ENCODE results near the gene FOXE3.

The FOXE3 gene

DNA sequence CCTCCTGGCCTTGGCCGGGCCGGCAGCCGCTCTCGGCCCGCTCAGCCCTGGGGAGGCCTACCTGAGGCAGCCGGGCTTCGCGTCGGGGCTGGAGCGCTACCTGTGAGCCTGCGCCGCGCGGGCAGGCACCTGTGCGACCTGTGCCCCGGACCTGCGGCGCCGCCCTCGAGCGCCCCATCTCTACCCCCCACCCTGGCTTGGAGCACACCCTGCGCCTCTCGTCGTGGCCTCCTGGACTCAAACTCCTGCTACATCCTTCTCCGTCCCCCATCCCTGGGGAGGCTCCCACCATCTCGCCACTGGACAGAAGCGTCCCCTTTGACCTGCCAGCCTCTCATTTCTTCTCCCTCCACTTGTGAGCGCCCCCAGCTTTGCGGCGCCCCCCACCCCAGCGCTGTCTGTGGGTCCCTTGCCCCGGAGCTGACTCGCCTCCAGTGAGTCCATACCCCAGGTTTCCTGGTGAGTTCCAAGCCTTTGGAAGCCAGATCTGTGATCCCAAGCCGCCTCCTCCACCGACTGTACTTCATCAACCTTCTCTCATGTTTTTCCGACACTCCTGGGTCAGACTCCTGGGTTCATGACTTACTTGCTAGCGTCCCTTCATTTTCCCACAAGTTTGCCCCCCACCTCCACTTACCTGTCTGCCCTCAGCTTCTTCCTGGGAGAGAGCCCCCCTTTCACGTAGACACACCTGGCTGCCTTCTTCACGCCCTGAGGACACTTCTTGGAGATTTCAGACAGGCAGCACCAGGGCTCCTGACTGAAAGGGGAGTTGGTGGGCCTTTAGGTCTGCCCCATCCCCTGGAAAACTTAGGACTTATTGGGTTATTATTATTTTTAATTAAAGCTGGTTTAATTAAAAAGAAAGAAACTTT is 1.3 kb downstream of the FOXE3 start:
- H3K36me3 Mint-ChIP-seq: no peaks in the 10 kb centered on the region
- peaks cover 69% of the 10 kb centered on the region for H3K27me3 Mint-ChIP-seq
- peaks cover 6% of the 10 kb centered on the region for H3K4me1 Mint-ChIP-seq
- no peak overlapping the region for H3K27ac Mint-ChIP-seq
- ATAC-seq: no peak
- no peaks in the 10 kb centered on the region for H3K9me3 Mint-ChIP-seq
- H3K4me3 Mint-ChIP-seq: peak overlapping the region; percentile 38

DNA sequence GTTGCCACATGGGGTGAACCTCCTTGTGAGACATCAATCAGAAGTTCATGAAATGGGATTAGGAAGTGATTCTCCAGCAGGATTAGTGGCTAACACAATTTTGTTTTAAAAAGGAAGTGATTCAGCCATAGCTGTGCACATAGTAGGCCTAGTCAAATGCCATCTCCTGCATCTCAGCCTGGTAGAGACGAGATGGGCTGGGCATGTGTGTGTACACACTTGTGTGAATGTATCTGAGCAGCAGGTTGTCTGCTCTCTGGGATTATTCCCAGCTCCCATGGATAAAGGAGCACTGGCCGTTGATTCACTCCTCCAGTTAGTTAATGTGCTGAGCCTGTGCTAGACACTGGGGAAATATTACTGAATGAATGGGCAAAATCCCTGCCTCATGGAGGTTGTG is 2.0 kb downstream of the FOXE3 start:
- Mint-ChIP-seq H3K4me3 (no peak overlapping the region), H3K36me3 (no peaks in the 10 kb centered on the region), H3K27ac (no peak overlapping the region), H3K27me3 (peaks cover 69% of the 10 kb centered on the region), H3K4me1 (peaks cover 6% of the 10 kb centered on the region), H3K9me3 (no peaks in the 10 kb centered on the region)
- no peak for ATAC-seq

DNA sequence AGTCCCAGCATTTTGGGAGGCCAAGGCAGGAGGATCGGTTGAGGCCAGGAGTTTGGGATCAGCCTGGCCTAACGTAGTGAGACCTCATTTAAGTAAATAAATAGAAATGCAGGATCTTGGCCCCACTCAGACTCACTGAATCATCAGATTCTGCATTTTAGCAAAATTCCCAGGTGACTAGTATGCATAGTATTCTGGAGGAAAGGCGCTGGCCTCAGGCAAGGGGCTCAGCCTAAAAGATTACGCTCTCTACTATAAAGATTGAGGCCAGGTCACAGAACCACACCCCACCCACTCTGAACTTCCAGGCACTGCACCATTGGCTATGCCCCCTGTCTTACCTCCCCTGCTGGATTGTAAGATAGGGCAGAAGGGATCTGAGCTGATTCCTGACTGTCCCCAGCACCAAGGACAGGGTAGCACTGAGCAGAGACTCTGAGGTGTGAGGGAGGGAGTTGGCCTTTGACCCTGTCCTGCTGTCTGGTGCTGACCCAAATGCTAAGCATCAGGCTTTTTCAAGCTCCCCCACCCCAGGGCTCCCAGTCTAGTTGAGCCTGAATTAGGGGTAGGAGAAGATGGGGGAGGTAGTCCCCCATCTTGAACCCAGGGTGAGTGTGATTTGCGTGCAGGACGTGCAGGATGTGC is 2.7 kb downstream of the FOXE3 start:
- Mint-ChIP-seq H3K4me3 (no peak overlapping the region), H3K4me1 (peaks cover 6% of the 10 kb centered on the region), H3K27ac (no peak overlapping the region), H3K36me3 (no peaks in the 10 kb centered on the region), H3K27me3 (peaks cover 64% of the 10 kb centered on the region), H3K9me3 (no peaks in the 10 kb centered on the region)
- no peak for ATAC-seq

DNA sequence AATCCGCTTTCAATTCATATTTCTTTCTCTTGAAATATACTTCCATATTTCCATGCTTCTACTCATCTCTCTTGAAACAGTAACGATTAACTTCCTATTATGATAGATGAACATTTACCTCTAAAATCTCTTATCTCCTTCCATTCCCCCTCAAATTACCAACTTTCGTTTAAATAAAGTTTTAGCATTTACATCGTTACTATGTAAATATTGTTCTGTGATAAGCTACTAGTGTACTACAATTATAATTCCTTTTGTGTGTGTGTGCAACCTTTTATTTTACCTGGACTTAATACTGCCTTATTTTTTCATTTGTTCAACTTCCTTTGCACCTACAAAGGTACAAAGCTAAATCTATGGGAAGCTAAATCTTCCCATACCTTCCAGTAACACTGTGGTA is 4.5 kb downstream of the FOXE3 start:
- H3K27ac Mint-ChIP-seq: no peak overlapping the region

DNA sequence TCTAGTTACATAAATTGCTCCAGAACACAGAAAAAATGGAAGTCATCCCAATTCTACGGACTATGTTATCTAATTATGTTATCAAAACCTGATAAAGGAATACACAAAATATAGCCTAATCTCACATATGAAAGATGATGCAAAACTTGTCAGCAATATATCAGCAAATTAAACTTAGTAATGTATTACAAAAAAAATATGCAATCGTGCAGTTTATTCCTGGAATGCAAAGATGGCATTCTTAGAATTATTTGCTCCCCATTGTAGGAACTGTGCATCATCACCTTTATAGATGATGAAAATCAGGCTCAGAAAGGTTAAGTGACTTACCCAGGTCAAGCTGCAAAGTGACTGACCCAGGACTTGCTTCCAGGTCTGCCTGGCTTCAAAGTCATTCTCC is 7.8 kb downstream of the FOXE3 start:
- no peaks in the 10 kb centered on the region for H3K4me1 Mint-ChIP-seq
- no peak for ATAC-seq
- H3K36me3 Mint-ChIP-seq: no peaks in the 10 kb centered on the region
- peaks cover 28% of the 10 kb centered on the region for H3K27me3 Mint-ChIP-seq
- H3K4me3 Mint-ChIP-seq: no peak overlapping the region
- H3K27ac Mint-ChIP-seq: no peak overlapping the region
- no peaks in the 10 kb centered on the region for H3K9me3 Mint-ChIP-seq

More for the DNA sequence above, 4.5 kb downstream of the FOXE3 start:
- H3K36me3 Mint-ChIP-seq: no peaks in the 10 kb centered on the region
- H3K4me1 Mint-ChIP-seq: peaks cover 6% of the 10 kb centered on the region
- no peaks in the 10 kb centered on the region for H3K9me3 Mint-ChIP-seq
- no peak overlapping the region for H3K4me3 Mint-ChIP-seq
- H3K27me3 Mint-ChIP-seq: peaks cover 57% of the 10 kb centered on the region
- ATAC-seq: no peak

DNA sequence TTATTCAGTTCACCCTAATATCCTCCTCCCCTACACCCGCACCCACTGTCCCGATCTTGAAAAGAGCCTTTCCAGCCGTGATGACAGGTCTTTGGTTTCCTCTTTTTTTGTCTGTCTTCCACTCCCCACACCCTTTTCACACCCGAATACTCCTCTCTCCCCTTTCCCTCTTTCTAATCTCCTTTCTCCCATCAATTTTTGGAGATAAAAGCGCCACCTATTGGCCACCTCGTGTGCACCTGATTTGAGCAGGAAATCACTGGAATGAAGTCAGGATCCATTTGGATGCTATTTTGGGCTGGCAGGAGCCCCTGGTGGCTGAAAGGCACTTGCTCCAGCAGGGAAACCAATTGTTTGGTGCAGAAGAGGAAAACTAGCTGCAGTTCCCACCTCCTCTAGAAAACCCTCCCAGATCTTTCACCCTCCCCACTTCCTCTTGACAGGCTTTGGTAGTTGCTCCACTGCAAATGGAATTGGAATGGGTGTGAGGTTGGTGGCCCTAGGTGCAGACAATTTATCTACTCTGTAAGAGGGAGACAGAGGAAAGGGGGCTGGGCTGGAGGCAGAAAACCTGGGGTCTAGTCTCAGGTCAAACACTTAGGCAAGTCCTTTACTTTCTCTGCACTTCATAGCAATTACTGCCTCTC is 8.4 kb downstream of the FOXE3 start:
- peaks cover 24% of the 10 kb centered on the region for H3K27me3 Mint-ChIP-seq
- no peaks in the 10 kb centered on the region for H3K9me3 Mint-ChIP-seq
- H3K4me1 Mint-ChIP-seq: no peaks in the 10 kb centered on the region
- H3K27ac Mint-ChIP-seq: no peak overlapping the region
- ATAC-seq: no peak
- H3K36me3 Mint-ChIP-seq: no peaks in the 10 kb centered on the region
- H3K4me3 Mint-ChIP-seq: no peak overlapping the region

DNA sequence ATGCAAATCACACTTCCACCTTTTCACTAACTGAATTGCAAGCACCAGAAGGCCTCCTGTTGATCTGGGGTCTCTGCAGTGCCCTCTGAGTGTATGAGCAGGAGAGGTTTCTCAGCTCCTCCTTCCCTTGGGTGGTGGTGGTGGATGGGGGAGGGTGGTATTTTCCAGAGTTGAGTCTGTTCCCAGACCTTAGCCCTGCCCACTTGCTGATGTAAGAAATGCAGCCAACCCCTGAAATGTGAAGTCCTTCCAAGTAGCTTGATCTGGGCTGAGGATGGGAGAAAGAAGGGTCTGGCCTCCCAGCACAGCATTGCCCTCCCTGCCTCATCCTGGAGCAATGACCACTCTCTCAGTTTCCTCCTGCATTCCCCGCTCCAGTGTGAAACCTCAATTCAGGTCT is 15.4 kb downstream of the FOXE3 start:
- Mint-ChIP-seq H3K27me3 (peaks cover 48% of the 10 kb centered on the region), H3K27ac (no peak overlapping the region), H3K36me3 (no peaks in the 10 kb centered on the region), H3K4me3 (no peak overlapping the region), H3K9me3 (no peaks in the 10 kb centered on the region), H3K4me1 (peaks cover 40% of the 10 kb centered on the region)
- ATAC-seq: no peak

DNA sequence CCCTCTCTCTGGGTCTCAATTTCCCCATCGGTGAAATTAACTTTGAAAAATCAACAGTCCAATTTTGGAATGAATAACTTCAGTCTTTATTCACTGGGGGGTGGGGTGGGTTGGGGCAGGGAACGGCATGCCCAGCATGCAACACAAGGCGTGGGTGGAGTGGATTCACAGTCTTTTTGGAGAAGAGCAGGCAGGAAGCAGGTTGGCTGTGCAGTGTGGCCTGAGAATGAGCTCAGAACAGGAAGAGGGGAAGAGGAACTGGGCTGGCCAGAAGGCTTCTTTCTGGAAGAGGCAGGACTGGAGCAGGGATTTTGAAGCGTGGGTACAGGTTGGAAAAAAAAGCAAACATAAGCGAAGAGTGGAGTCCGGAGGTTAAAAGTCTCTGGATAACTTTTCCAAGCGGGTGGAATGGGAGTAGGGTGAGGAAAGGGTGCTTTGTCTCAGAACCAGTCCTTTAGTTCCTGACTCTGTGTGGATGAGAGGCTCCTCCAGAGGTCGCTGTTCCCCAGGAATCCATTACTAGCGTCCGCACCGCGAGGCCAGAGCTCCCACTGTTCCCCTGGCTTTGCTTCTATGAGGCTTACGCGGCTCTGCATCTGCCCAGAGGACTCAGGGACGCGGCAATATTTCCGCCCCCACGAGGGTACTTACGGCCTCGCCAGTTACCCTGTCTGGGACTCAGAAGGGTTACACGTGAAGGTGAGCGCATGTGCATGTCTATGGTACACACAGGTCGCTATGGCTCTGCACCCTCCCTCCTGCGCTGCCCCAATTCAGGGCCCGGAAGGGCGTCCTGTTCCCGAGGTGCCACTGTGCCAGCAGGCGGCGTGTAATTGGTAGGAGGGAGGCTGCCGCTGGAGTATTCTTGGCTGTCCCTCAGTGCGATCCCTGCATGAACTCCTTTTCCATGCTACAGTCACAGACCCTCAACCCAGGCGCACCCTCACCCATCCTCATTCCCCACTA is 16.3 kb downstream of the FOXE3 start:
- Mint-ChIP-seq H3K4me1 (peaks cover 44% of the 10 kb centered on the region), H3K27me3 (peaks cover 48% of the 10 kb centered on the region), H3K4me3 (peak overlapping the region; percentile 19), H3K27ac (no peak overlapping the region), H3K9me3 (no peaks in the 10 kb centered on the region), H3K36me3 (no peaks in the 10 kb centered on the region)
- no peak for ATAC-seq

DNA sequence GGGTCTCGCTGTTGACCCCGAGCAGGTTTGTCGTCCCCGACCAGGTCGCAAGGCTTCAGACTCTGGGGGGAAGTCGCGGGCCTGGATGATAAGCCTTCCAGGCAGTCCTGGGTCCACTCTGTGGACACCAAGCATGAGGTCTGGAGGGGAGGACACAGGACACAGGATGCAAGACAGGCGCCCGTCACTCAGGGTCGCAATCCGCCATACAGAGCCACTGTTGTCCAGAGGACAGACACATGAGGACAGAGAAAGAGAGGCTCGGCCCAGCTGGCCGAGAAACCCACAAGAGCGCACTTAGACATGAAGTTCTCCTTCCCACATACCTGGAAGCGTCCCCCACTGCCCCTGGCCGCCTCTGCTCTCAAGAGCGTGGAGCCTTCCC is 16.9 kb downstream of the FOXE3 start:
- no peak overlapping the region for H3K4me3 Mint-ChIP-seq
- H3K4me1 Mint-ChIP-seq: peaks cover 44% of the 10 kb centered on the region
- no peak for ATAC-seq
- no peaks in the 10 kb centered on the region for H3K36me3 Mint-ChIP-seq
- peaks cover 48% of the 10 kb centered on the region for H3K27me3 Mint-ChIP-seq
- no peak overlapping the region for H3K27ac Mint-ChIP-seq
- no peaks in the 10 kb centered on the region for H3K9me3 Mint-ChIP-seq

DNA sequence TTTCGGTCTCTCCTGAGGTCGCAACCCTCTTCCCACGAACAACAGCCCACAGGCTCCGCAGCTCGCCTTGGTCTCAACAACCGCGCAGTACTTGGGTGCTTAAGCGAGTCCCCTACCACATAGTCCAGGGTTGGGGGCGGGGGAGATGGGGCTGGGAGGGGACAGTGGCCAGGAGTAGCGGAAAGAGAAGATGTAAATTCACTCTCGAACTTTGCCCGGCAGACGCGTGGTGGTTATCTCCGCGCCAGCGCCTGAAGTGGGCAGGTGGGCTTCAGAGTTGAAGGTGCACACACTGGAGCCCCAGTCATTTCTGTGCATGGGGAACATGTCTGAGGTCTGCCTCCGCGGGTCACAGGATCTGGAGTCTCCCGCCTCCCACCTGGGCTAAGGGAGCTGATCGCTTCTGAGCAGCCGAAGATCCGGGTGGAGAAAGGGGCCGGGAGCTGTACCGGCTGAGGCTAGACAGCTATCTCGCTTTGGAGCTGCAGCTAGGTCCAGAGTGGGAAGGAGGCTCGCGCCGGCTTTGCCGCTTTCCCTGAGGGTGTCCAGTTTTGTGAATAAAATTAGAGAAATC is 17.5 kb downstream of the FOXE3 start:
- no peaks in the 10 kb centered on the region for H3K9me3 Mint-ChIP-seq
- H3K4me1 Mint-ChIP-seq: peaks cover 44% of the 10 kb centered on the region
- peaks cover 48% of the 10 kb centered on the region for H3K27me3 Mint-ChIP-seq
- no peak overlapping the region for H3K27ac Mint-ChIP-seq
- H3K36me3 Mint-ChIP-seq: no peaks in the 10 kb centered on the region
- no peak for ATAC-seq
- H3K4me3 Mint-ChIP-seq: no peak overlapping the region

DNA sequence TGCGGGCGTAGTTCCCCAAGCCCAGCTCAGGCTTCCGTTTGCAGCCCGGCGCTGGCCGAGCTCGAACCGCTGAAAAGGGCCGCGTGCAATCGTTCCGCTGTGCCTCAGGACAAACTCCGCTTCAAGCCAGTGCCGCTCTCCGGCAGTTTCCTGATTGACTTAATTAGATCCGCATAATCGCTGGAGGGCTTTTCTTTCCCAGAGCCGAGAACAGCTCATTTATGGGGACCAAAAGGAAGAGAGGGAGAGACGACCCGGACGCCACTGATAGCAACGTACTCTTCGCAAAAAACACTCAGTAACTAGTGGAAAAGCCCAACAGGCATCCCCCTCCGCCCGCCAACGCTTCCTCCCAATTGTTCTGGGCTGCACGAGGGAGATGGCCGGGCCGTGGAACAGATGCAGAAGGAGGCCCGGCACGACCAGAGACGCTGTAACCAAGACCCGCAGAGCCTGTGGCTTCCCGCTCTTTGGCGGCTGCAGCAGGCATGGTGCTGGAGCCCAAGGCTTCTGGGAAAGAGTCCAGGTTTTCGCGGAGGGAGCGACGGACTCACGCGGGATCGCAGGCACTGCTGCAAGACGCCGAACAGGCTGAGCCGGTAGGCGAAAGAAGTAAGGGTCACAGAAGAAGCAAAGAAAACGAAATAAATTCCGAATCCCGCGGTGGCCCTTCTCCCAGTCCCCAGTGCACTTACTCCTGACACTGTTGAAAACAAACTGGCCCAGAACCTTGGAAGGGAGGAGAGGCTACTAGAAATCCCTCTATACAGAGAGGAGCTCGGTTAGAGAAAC is 18.2 kb downstream of the FOXE3 start:
- Mint-ChIP-seq H3K4me1 (peaks cover 44% of the 10 kb centered on the region), H3K4me3 (no peak overlapping the region), H3K9me3 (no peaks in the 10 kb centered on the region), H3K36me3 (no peaks in the 10 kb centered on the region), H3K27me3 (peaks cover 48% of the 10 kb centered on the region), H3K27ac (no peak overlapping the region)
- ATAC-seq: no peak

DNA sequence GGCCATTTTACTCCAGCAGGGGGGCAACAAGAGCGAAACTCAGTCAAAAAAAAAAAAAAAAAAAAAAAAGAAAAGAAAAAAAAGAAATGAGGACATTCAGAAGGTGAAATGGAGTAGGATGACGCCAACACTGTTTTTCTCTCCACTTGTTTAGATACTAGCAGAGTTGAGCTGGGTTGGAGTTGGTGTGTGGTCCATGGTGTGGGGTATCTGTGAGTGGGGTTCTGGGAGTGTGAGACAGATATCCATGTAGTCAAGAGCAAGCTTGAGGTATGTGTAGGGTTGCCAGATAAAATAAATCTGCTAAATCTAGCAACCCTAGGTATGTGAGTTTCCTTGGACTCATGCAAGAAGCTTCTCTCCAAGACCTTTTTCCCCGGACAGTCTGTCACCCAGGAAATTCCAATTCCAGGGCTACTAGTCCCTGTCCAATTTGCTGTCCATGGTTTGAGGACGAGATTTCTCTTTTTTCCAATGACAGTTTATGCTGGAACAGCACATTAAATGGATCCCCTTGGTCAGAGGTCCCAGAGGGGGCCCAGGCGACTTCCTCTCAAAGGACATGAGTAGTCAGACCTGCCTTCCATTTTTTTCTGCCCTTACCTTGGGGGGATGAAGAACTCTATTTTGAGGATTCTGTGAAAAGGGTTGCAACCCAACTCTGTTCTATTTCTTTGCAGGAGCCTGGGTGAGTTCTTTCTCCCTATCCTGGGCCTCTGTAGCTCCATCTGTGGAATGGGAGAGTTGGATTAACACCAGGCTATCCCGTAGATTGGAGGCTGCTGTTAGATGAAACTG is 19.6 kb downstream of the FOXE3 start:
- Mint-ChIP-seq H3K27me3 (peaks cover 46% of the 10 kb centered on the region), H3K9me3 (no peaks in the 10 kb centered on the region), H3K27ac (no peak overlapping the region), H3K4me1 (peaks cover 44% of the 10 kb centered on the region), H3K36me3 (no peaks in the 10 kb centered on the region), H3K4me3 (no peak overlapping the region)
- no peak for ATAC-seq

DNA sequence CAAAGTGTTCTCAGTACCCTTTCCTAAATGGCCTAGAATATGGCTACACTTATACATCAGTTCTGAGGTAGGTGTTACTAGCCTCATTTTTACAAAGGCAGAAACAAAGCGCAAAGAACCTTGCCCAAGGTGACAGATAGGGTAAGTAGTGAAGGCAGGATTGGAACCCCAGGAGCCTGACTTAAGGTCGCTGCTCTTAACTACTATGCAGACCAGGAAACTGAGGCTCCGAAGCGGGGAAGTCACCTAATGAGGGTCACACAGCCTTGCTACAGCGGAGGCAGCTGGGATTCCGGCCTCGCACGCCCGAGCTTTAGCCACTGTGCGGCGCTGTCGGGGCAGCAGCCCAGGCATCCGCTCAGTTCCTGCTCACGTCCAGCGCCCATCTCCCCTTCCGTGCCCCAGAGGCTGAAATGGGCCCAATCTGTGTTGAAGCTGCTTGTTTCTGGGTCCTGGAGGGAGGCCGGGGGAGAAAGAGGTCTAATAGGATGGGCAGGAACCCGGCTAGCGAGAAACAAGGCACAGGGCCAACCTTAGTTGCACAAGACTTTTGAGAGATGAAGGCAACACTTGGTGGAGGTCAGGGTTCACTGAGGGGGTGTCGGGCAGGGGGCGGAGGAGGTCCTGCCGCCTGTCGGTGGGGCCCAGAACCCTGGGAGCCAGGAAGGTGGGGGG is 20.4 kb downstream of the FOXE3 start:
- Mint-ChIP-seq H3K4me3 (peak overlapping the region; percentile 94), H3K9me3 (no peaks in the 10 kb centered on the region), H3K27ac (peak overlapping the region; percentile 62), H3K36me3 (no peaks in the 10 kb centered on the region), H3K4me1 (peaks cover 37% of the 10 kb centered on the region), H3K27me3 (peaks cover 39% of the 10 kb centered on the region)
- peak; percentile 59 for ATAC-seq
